Choroid plexus epithelial cell (primary cell): ENCODE data around the gene MTTP.

Experiments used
- DNase-seq: peaks from one replicate; pipeline ENCODE4 v3.0.0-alpha.2; 2010; ENCODE audit warnings: low read depth
- H3K4me3 ChIP-seq: 2 replicates; pipeline ENCODE4 v1.5.1; 2011; ENCODE audit warnings: low read depth, mild to moderate bottlenecking, control low read depth, low read length, moderate library complexity
- CTCF ChIP-seq: conservative IDR thresholded peaks from 2 replicates; pipeline ENCODE4 v1.5.1; 2011; ENCODE audit warnings: low read depth, mild to moderate bottlenecking, control low read depth, inconsistent platforms, low read length, moderate library complexity

The MTTP gene

GRCh38 chr4:99591757-99592156 lies 17.1 kb downstream of the MTTP start:
- DNase-seq: no peak
- no peak for TF ChIP-seq CTCF
- H3K4me3 ChIP-seq: no peak overlapping the region

DNA sequence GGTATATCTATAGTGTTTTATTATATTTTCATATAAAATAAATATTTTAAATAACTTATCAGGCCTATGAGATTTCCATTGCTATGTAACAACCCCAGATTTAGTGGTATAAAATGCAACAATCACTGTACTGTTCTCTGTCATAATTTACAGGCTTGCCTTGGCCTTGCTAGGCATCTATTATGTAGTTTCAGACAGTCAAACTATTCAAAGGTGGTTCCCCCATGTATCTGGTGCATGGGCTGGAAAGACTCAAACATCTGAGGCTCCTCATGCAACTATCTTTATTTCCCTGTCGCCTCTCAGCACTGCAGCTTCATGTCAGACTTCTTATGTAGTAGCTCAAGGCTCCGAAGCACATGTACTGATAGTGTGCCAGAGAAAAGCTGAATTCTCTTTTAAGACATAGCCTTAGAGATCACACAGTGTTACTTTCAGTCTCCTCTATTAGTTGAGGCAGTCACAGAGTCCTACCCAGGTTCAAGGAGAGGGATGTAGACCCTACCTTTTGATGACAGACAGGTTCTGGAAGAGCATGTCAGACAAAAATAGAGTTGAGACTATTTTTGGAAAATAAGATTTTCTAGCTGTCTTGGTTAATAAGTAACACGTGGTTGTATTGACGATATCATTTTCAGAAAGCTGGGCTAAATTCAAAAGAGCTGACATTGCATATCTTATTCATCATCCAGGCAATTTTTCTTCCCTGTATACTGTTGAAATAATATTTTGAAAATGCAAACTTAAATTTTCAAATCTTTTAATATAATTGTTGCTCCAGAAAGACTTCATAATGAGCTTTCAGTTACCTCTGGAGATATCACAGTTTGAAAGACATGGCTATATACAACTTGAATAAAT lies 19.4 kb downstream of the MTTP start:
- H3K4me3 ChIP-seq: no peak overlapping the region
- DNase-seq: no peak
- no peak for TF ChIP-seq CTCF

GRCh38 chr4:99594818-99595217 lies 20.2 kb downstream of the MTTP start:
- DNase-seq: no peak
- no peak overlapping the region for H3K4me3 ChIP-seq
- TF ChIP-seq CTCF: no peak

DNA sequence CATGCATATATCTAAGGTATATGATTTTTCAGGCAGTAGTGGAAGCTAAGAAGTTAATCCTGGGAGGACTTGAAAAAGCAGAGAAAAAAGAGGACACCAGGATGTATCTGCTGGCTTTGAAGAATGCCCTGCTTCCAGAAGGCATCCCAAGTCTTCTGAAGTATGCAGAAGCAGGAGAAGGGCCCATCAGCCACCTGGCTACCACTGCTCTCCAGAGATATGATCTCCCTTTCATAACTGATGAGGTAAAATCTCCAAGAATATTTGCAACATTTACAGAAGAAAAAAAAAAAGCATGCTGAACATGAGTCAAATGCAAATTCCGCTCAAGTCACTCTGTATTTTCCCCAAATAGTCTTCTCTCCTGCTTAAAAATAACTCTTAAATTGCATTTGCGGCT lies 32.1 kb downstream of the MTTP start:
- no peak for TF ChIP-seq CTCF
- H3K4me3 ChIP-seq: no peak overlapping the region
- no peak for DNase-seq

DNA sequence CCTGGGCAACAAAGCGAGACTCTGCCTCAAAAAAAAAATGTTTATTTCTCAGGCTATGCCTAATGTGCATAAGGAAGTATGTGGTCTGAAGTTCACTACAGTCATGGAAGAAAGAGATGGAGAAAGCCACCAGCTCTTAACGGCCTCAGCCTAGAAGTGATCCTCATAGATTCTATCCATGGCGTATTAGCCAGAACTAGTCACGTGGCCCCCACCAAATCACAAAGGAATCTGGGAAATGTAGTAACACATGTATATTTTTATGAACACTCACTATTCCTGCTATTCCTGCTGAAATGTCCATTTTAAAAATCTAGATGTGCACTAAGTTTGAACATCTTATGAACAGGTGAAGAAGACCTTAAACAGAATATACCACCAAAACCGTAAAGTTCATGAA lies 33.8 kb downstream of the MTTP start:
- no peak for TF ChIP-seq CTCF
- no peak for DNase-seq
- no peak overlapping the region for H3K4me3 ChIP-seq

- no peak overlapping the region for H3K4me3 ChIP-seq
- DNase-seq: no peak
- no peak for TF ChIP-seq CTCF
These were observed 36.1 kb downstream of the MTTP start for GRCh38 chr4:99610605-99611175.

DNA sequence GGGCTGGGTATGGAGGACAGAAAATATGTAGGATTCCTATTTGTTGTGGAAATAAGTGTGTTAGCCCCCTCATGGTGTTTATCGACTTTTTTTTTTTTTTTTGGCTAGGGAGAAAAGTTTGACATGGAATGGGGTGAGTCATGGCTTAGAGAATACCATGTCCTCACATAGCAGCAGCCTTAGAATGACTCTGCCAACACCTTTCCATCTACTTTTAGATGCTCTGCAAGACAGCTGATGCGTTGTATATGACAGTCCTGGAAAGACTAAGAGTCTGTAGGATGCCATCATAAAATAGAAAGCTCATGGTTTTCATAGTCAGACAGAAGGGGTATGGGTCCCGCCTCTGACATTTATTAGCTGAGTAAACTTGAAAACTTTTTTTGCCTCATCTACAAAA lies 37.7 kb downstream of the MTTP start:
- TF ChIP-seq CTCF: no peak
- H3K4me3 ChIP-seq: no peak overlapping the region
- no peak for DNase-seq
